HFFc6 (cell line): ENCODE measurements around the gene EEF1A1. TPM values are rescaled to one million over a fixed set of nuclear protein-coding genes. Genes with fewer than 3 reads are reported as not detected.
"Not testable (repeated sequence)": the region's sequence is repeated elsewhere in the genome, so short reads cannot be mapped to it uniquely, and the experiment has no call there.

Experiments used
- DNase-seq: peaks from one replicate; pipeline ENCODE4 v3.0.0-alpha.2; 2018
- H3K27ac Mint-ChIP-seq: 2 replicates; pipeline ENCODE4 v1.8.0; 2020; ENCODE audit warnings: mild to moderate bottlenecking, mixed read lengths
- H3K27me3 Mint-ChIP-seq: 2 replicates; pipeline ENCODE4 v1.8.0; 2021; ENCODE audit warnings: mild to moderate bottlenecking, moderate library complexity, mixed read lengths; ENCODE audit not compliant: insufficient read depth
- H3K36me3 Mint-ChIP-seq: 2 replicates; pipeline ENCODE4 v1.8.0; 2021; ENCODE audit warnings: low read depth, mixed read lengths
- H3K4me1 Mint-ChIP-seq: 2 replicates; pipeline ENCODE4 v1.8.0; 2020; ENCODE audit warnings: low read depth, mixed read lengths
- H3K4me3 Mint-ChIP-seq: 2 replicates; pipeline ENCODE4 v1.8.0; 2020; ENCODE audit warnings: mild to moderate bottlenecking, moderate library complexity, mixed read lengths
- H3K9me3 Mint-ChIP-seq: 2 replicates; pipeline ENCODE4 v1.8.0; 2020; ENCODE audit warnings: mild to moderate bottlenecking, mixed read lengths
- CTCF ChIP-seq: fragments of 200-600 bp; sonication (generic); IDR thresholded peaks from 2 replicates; pipeline ENCODE4 v1.5.0; 2021; ENCODE audit warnings: antibody characterized with exemption, mild to moderate bottlenecking
- total RNA-seq, 6 experiments: library from RNA; stranded (reverse); fragmentation: NEBNext Ultra II Directional; extraction: Animal tissue kit (Norgen Biotek cat#: 25700); gene quantifications; 2 replicates in 1 of 6; 3 replicates in 5 of 6; pipeline ENCODE4 v1.2.3, GENCODE V29; 2021

Gene EEF1A1
- total RNA-seq, 6 experiments from 2014 or later = 8,709 to 10,268 (median 10,123) TPM

- no peak for TF ChIP-seq CTCF
- Mint-ChIP-seq H3K4me3 (peak overlapping the region; percentile 36; the same call in 1 of the 2 replicates), H3K9me3 (peaks cover 16% of the 10 kb centered on the region), H3K36me3 (peaks cover 20% of the 10 kb centered on the region), H3K4me1 (peaks cover 19% of the 10 kb centered on the region), H3K27me3 (peaks cover 58% of the 10 kb centered on the region), H3K27ac (peak overlapping the region; percentile 77)
- DNase-seq = no peak
Measured at GRCh38 chr6:73511796-73512195, 9.0 kb downstream of the EEF1A1 start.

GRCh38 chr6:73509851-73510250 is 11.0 kb downstream of the EEF1A1 start:
- no peak overlapping the region for H3K4me3 Mint-ChIP-seq
- H3K27ac Mint-ChIP-seq = peak overlapping the region; percentile 17; the same call in 1 of the 2 replicates
- DNase-seq = no peak
- peaks cover 39% of the 10 kb centered on the region for H3K27me3 Mint-ChIP-seq
- H3K36me3 Mint-ChIP-seq = peaks cover 3% of the 10 kb centered on the region
- peaks cover 9% of the 10 kb centered on the region for H3K9me3 Mint-ChIP-seq
- no peak for TF ChIP-seq CTCF
- peaks cover 1% of the 10 kb centered on the region; the same call in 1 of the 2 replicates for H3K4me1 Mint-ChIP-seq

- no peak for TF ChIP-seq CTCF
- Mint-ChIP-seq H3K4me3 (no peak overlapping the region), H3K4me1 (no peaks in the 10 kb centered on the region), H3K9me3 (peaks cover 4% of the 10 kb centered on the region; the same call in 1 of the 2 replicates), H3K27me3 (peaks cover 29% of the 10 kb centered on the region), H3K27ac (no peak overlapping the region), H3K36me3 (peaks cover 10% of the 10 kb centered on the region)
- DNase-seq = no peak
Measured at GRCh38 chr6:73508776-73509175, 12.1 kb downstream of the EEF1A1 start.

- Mint-ChIP-seq H3K4me1 (no peaks in the 10 kb centered on the region), H3K9me3 (no peaks in the 10 kb centered on the region)
- no peak for TF ChIP-seq CTCF
Measured at GRCh38 chr6:73506246-73506645, 14.6 kb downstream of the EEF1A1 start.

GRCh38 chr6:73505705-73506104 is 15.1 kb downstream of the EEF1A1 start:
- H3K27me3 Mint-ChIP-seq, DNase-seq, H3K9me3 Mint-ChIP-seq, H3K27ac Mint-ChIP-seq, H3K4me3 Mint-ChIP-seq, H3K4me1 Mint-ChIP-seq: not testable (repeated sequence)
- H3K36me3 Mint-ChIP-seq = peaks cover 17% of the 10 kb centered on the region

More at GRCh38 chr6:73506246-73506645, 14.6 kb downstream of the EEF1A1 start:
- Mint-ChIP-seq H3K27ac (no peak overlapping the region), H3K4me3 (no peak overlapping the region), H3K36me3 (peaks cover 17% of the 10 kb centered on the region), H3K27me3 (peaks cover 7% of the 10 kb centered on the region)
- no peak for DNase-seq

- H3K4me1 Mint-ChIP-seq = no peaks in the 10 kb centered on the region
- H3K27ac Mint-ChIP-seq = no peak overlapping the region
- no peak for TF ChIP-seq CTCF
- H3K9me3 Mint-ChIP-seq = no peaks in the 10 kb centered on the region
- no peak overlapping the region for H3K4me3 Mint-ChIP-seq
- peaks cover 17% of the 10 kb centered on the region for H3K36me3 Mint-ChIP-seq
- peaks cover 2% of the 10 kb centered on the region for H3K27me3 Mint-ChIP-seq
- no peak for DNase-seq
Measured at GRCh38 chr6:73505142-73505541, 15.7 kb downstream of the EEF1A1 start.
